MM.1S (cell line): Measurements from ENCODE around the gene USP31.

Experiments
- DNase-seq: peaks from one replicate; pipeline ENCODE4 v3.0.0-alpha.2; 2015
- H2AFZ ChIP-seq: fragments of 300-600 bp; sonication (generic); 2 replicates; pipeline ENCODE4 v1.6.0; 2016; ENCODE audit warnings: antibody characterized with exemption, low read length
- H3F3A ChIP-seq: fragments of 300-600 bp; sonication (generic); 2 replicates; pipeline ENCODE4 v1.6.1; 2016; ENCODE audit warnings: mild to moderate bottlenecking, antibody characterized with exemption, low read length, moderate library complexity, mixed read lengths; ENCODE audit not compliant: insufficient read depth
- H3K27ac ChIP-seq: fragments of 300-600 bp; sonication (generic); 2 replicates; pipeline ENCODE4 v1.5.1; 2016; ENCODE audit warnings: mild to moderate bottlenecking, low read length
- H3K27me3 ChIP-seq: fragments of 300-600 bp; sonication (generic); replicated peaks from 2 replicates; pipeline ENCODE4 v1.6.0; 2016; ENCODE audit warnings: low read length; ENCODE audit not compliant: insufficient read depth
- H3K36me3 ChIP-seq: fragments of 300-600 bp; sonication (generic); replicated peaks from 2 replicates; pipeline ENCODE4 v1.6.1; 2016; ENCODE audit warnings: mild to moderate bottlenecking, low read length, mixed read lengths; ENCODE audit not compliant: insufficient read depth
- H3K4me1 ChIP-seq: fragments of 300-600 bp; sonication (generic); 2 replicates; pipeline ENCODE4 v1.6.1; 2016; ENCODE audit warnings: low read length, mixed read lengths
- H3K4me2 ChIP-seq: fragments of 300-600 bp; sonication (generic); 2 replicates; pipeline ENCODE4 v1.6.0; 2016; ENCODE audit warnings: low read depth, low read length
- H3K4me3 ChIP-seq: fragments of 300-600 bp; sonication (generic); 2 replicates; pipeline ENCODE4 v1.5.1; 2016; ENCODE audit warnings: low read length, mixed read lengths
- H3K79me2 ChIP-seq: fragments of 300-600 bp; sonication (generic); 2 replicates; pipeline ENCODE4 v1.6.1; 2016; ENCODE audit warnings: mixed run types, low read length, mixed read lengths
- H3K9ac ChIP-seq: fragments of 300-600 bp; sonication (generic); 2 replicates; pipeline ENCODE4 v1.6.1; 2016; ENCODE audit warnings: low read length, mixed read lengths
- H3K9me2 ChIP-seq: fragments of 300-600 bp; sonication (generic); replicated peaks from 2 replicates; pipeline ENCODE4 v1.6.1; 2016; ENCODE audit warnings: mild to moderate bottlenecking, low read length, mixed read lengths; ENCODE audit not compliant: insufficient read depth
- H3K9me3 ChIP-seq: fragments of 300-600 bp; sonication (generic); replicated peaks from 2 replicates; pipeline ENCODE4 v1.6.1; 2016; ENCODE audit warnings: mild to moderate bottlenecking, low read length, mixed read lengths; ENCODE audit not compliant: insufficient read depth
- H4K20me1 ChIP-seq: fragments of 300-600 bp; sonication (generic); 2 replicates; pipeline ENCODE4 v1.6.1; 2016; ENCODE audit warnings: mild to moderate bottlenecking, low read length, moderate library complexity, mixed read lengths; ENCODE audit not compliant: insufficient read depth
- CTCF ChIP-seq: fragments of 300-600 bp; sonication (generic); IDR thresholded peaks from 2 replicates; pipeline ENCODE4 v1.5.1; 2016; ENCODE audit warnings: antibody characterized with exemption, low read length, mixed read lengths
- EZH2 ChIP-seq: fragments of 300-600 bp; sonication (generic); optimal IDR thresholded peaks from 2 replicates; pipeline ENCODE3; 2017; ENCODE audit warnings: low read depth, mild to moderate bottlenecking, antibody characterized with exemption, low read length, mixed read lengths
- EZH2phosphoT487 ChIP-seq: fragments of 300-600 bp; sonication (generic); IDR thresholded peaks from 2 replicates; pipeline ENCODE4 v1.6.1; 2018; ENCODE audit warnings: antibody characterized with exemption, low read length

USP31 gene

GRCh38 chr16:23125277-23125676 is 24.0 kb downstream of the USP31 start:
- Histone ChIP-seq H3K79me2 (peaks cover 90% of the 10 kb centered on the region), H3K4me2 (no peak overlapping the region), H3K4me1 (no peaks in the 10 kb centered on the region), H3F3A (no peaks in the 10 kb centered on the region), H3K27ac (no peak overlapping the region), H2AFZ (no peak overlapping the region), H3K9ac (no peak overlapping the region), H3K27me3 (no peaks in the 10 kb centered on the region), H3K4me3 (no peak overlapping the region), H3K9me3 (no peaks in the 10 kb centered on the region), H3K9me2 (no peaks in the 10 kb centered on the region), H4K20me1 (no peaks in the 10 kb centered on the region), H3K36me3 (no peaks in the 10 kb centered on the region)
- no peak for DNase-seq
- no peak for TF ChIP-seq EZH2
- TF ChIP-seq CTCF: no peak
- TF ChIP-seq EZH2phosphoT487: no peak

- Histone ChIP-seq H3K4me1 (no peaks in the 10 kb centered on the region), H3K36me3 (no peaks in the 10 kb centered on the region), H3K27me3 (no peaks in the 10 kb centered on the region), H2AFZ (no peak overlapping the region), H3K4me2 (no peak overlapping the region), H3F3A (no peaks in the 10 kb centered on the region), H3K4me3 (no peak overlapping the region), H3K9me3 (no peaks in the 10 kb centered on the region), H4K20me1 (no peaks in the 10 kb centered on the region), H3K79me2 (peaks cover 90% of the 10 kb centered on the region), H3K27ac (no peak overlapping the region), H3K9ac (no peak overlapping the region), H3K9me2 (no peaks in the 10 kb centered on the region)
- TF ChIP-seq EZH2phosphoT487 (no peak), CTCF (no peak), EZH2 (no peak)
- DNase-seq: no peak
Observed at GRCh38 chr16:23124315-23124714, 24.9 kb downstream of the USP31 start.

- peaks cover 81% of the 10 kb centered on the region for H3K79me2 ChIP-seq
- H3K4me3 ChIP-seq: no peak overlapping the region
- DNase-seq: no peak
- H4K20me1 ChIP-seq: no peaks in the 10 kb centered on the region
- no peaks in the 10 kb centered on the region for H3K27me3 ChIP-seq
- no peak overlapping the region for H3K9ac ChIP-seq
- no peaks in the 10 kb centered on the region for H3K9me2 ChIP-seq
- H3K4me2 ChIP-seq: no peak overlapping the region
- no peak overlapping the region for H3K27ac ChIP-seq
- H3F3A ChIP-seq: no peaks in the 10 kb centered on the region
- H3K4me1 ChIP-seq: no peaks in the 10 kb centered on the region
- TF ChIP-seq EZH2: no peak
- TF ChIP-seq CTCF: no peak
- TF ChIP-seq EZH2phosphoT487: no peak
- H3K9me3 ChIP-seq: no peaks in the 10 kb centered on the region
- no peak overlapping the region for H2AFZ ChIP-seq
- no peaks in the 10 kb centered on the region for H3K36me3 ChIP-seq
Observed at GRCh38 chr16:23122144-23122543, 27.1 kb downstream of the USP31 start.
